ENCODE data around the gene THEM4.

THEM4 gene

DNA sequence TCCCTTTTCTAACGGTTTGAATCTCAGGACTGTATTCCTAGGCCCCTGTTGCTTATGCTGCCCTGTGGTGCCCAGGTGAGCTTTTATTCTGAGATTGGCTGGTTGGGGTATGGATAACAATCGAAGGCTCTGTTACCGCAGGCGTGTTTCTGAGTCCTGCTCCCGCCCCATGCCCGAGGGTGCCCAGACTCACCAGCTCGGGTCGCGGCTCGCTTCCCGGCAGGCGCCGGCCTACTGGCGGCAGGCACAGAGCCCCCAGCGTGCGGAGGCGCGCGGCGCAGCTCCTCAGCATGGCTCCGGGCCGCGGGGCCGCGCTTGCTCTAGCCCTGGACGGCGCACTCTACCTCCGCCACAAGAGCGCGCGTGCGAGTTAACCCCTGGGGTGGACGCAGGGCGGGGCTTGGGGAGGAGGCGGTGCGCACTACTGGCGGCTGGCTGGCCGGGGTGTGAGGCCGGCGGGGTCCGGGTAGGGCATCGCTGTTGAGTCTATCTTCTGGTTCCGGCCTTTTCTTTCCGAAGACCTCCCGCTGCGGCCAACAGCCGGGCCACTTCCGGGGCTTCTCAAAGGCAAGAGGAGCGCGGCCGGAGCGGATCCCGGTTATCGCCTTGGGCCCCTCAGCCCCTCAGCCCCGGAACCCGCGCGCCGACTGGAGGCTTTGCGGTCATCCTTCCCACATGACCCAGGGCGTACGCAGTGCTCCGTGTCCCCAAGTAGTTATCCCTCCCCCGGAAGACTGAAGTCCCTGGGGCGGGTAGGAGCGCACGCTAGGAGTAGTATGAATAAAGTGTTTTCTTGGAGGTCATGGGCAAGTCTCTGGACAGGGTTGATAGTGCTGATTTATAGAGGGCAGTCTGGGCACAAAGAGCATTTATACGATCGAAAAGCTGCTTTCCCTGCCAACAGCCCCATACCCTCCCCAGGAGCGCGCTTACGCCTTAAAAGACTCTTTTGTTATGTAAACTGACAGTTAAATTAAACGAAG, at the start of gene THEM4:
THEM4 (minus strand) TSS at position 345 of the 983 bp plus-strand sequence; CDS start at position 292, 53 bp downstream.
- peak; percentile 67 for DNase-seq

DNA sequence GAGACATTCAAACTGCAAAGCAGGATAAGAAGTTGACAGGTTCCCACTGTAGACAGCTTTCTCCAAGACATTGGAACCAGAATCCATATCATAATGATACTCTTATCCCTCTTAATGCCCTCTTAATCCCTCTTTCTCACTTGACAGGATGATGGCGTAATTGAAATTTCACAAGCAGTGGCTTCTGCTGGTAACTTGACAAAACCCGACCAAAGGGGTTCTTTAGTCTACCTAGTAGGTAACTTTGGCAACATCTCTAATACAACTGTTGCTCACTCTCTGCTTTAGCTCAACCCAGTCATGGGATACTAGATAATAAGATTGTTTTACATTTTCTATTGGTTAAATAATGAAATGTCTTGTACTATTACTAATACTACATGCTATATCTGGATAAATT, 49.6 kb upstream of the THEM4 start:
- DNase-seq: no peak

DNA sequence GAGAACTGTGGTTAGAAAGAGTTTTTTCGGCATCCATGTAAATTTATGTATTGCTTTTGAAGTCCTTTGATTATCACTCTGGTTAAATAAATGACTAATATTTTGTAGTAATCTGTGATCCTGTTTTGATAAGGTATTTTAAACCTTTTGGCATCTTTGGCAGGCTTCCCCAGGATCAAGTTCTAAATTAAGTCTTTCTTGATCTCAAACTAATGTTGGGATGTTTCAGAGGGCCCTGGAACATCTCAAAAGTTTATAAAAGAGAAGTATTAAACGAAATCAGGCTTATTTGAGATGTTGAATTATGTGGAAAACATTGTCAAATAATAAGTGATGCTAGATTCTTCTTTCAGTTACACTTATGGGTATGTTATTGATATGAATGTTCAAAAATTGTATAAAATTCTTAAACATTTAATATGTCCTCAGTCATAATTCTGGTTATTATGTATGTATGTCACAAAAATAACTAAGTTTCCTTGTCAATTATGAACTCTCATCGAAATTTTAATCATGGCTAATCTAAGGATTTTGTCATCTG, 47.7 kb upstream of the THEM4 start:
- no peak for DNase-seq

DNA sequence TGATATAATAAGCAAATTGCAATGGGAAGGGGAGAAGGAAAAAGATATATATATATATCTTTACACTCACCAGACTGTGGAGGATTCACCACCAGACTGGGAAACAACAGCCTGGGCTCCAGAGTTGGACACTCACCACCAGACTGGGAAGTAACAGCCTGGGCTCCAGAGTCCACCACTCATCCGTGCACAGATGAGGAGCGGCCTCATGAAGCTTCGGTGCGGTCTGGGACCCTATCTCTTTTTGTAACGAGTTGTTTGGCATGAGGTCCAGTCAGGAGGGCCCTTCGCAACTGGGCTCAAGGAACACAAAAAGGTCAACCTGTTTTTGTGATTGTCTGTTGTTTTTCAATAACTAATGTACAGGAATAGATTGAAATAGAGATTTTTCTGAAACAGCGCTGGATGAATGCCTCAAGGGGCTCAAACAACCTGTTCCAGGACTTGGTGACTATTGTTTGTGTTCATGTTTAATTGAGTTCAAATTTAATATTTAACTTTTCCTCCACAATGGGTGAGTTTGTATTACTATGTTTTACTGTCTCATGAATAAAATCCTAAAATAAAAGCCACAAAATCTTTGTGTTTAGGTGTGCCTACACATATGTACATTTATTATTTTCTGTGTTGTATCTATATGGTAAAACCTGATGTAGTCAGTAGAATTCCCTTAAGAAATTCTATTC, 44.2 kb upstream of the THEM4 start:
- DNase-seq: no peak

DNA sequence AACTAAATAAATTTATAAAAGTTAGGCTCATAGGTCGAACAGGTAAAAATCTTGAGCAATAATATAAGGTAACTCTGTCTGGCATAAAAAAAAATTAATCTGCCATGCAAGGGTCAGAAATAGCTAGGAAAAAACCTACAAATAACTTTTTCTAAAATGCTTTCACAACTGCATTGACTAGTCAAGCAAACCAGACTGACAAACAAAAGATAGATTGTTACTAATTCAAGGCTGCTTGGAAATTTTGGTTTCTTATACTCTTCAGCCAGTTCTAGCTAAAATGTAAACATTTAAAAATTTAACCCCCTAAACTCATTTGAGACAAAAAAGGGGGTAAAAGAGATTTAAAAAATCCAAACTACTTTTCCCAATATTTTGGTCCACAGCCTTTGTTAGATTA, 43.5 kb upstream of the THEM4 start:
- DNase-seq: no peak

DNA sequence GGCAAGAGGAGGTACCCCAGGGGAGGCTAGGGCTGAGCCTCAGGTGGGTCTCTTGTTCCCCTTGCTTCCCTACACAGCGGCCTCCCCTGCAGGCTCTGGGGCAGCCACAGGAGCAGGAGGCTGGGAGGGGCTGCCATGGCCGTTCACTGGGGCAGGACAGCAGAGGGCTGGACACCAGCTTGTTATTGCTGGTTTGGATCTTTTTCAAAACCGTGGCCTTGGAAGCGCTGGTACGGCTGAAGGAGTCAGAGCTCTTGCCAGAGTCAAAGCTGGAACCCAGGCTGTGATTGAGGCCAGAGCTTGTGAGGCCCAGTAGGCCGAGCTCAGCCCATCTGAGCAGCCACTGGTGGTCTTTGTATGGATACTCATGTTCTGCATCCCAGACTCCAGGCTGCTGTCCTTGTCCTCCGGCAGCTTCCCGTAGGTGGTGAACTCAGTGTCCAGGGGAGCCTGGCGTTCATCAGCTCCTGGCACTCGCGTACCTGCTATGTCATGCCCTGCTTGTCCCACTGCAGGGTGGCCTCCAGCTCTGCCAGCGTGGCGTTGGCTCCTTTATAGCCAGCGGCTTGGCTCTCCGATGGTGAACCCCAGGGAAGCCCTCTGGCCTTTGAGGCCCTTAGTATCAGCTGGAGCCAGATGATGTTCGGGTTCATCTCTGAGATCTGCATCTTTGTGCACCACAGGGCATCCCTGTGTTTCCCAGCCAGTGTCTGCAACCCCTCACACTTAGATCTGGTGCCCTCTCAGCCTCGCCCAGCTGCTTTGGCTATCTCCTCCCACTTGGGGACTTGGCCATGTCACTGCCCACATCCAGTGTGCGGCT, 40.3 kb upstream of the THEM4 start:
- no peak for DNase-seq

DNA sequence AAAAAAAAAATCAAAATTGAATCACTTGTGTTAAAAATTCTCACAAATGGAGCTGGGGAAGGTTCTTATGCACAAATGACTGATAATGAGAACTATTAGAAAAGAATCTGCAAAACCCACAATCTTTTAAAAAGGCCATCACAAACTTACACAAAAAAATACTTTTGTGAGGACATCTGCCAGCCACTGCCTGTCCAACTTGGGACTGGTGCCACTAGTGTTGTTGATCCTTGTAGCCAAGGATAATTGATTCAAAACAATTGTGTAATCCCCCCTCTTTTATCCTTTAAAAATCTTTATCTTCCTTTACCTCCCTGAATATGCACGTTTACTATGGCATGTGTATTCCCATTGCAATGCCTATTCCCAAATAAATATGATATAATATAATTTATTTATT, 39.2 kb upstream of the THEM4 start:
- DNase-seq: no peak

DNA sequence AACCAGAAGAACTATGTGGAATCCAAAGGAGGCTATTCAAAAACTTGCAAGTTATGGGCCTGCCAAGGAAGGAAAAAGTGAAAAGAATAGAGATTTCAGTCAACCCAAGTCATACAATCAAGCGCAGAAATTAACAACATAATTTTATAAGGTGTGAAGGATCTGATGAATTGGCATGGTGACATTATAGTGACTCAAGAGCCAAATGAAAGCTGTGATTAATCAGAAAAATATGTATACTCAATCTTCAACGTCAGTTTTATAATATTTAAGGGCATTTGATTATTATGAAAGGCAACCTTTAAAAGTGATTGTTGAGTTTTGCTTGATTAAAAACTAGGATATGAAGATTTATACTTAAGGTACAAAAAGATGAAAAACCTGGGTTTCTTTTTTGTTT, 37.8 kb upstream of the THEM4 start:
- no peak for DNase-seq

DNA sequence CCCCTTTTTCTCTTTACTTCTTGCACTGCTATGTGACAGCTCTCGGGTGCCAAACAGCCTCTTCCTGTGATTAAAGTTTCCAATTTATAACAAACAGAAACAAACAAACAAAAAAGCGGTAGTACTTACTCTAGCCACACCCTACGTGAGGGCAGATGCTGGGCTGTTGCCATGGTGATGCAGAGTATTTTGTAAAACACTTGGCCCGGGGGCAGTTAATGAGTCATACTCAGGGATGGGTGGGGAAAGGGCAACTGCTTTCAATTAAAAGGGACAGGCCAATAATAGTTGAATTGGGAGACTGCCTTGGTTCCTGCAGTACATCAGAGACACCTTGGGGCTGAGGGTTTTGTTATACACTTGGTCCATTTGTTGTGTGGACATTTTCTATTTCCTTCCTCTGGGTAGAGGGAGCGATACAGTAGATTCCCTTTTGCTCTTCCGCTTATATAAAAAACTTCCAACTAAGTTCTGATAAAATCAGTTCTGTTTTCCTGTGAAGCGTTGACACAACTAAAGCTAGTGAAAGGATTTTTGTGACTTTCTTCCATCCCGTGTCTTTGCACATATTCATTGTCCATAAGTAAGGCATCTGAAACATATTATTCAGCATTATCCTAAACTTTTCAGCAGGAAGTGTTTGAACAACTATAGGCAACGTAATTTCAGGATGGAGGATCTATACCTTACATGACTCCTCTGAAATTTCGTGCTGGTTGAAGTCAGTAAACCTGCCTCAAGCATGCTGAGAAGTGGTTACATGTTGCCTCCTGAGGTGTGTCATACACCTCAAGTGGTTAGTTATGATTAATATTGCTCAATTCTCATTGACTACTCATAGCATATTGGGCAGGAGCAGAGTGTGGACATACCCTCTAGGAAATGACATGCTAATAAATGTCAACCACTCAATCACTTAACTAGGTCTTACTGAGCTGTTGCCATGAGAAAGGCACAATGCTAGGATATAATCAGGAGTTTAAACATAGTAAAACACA, 36.7 kb upstream of the THEM4 start:
- no peak for DNase-seq

DNA sequence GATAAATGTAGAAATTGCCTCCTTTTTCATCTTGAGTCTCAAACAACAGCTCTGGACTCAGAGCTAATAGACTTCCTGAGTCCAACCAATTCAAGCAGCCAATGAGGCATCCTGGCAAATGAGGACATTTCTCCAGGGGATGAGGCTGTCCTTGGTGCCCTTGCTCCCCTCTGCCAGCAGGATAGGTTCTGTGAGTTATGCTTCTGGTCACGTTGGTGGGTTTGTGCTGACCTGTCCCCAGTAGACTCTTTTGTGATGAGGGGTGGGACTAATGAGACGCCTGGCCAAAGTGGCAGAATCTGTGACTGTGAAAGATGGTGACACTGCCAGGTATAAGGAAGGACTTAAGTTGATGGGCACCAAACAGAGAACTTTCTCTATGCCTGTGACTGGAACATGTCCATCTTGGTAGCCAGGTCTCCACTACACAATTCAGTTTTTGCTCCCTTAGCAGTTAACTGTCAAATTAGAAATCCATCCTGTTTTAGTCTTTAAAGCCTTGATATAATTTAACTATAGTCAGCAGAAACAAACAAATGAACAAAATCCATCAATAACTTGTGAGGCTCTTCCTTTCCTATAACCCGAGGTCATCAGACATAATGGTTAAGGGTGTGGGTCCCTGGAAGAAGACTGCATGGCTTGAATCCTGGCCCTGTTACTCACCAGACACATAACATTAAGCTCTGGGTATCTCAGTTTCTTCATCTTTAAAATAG, 35.7 kb upstream of the THEM4 start:
- DNase-seq: no peak

DNA sequence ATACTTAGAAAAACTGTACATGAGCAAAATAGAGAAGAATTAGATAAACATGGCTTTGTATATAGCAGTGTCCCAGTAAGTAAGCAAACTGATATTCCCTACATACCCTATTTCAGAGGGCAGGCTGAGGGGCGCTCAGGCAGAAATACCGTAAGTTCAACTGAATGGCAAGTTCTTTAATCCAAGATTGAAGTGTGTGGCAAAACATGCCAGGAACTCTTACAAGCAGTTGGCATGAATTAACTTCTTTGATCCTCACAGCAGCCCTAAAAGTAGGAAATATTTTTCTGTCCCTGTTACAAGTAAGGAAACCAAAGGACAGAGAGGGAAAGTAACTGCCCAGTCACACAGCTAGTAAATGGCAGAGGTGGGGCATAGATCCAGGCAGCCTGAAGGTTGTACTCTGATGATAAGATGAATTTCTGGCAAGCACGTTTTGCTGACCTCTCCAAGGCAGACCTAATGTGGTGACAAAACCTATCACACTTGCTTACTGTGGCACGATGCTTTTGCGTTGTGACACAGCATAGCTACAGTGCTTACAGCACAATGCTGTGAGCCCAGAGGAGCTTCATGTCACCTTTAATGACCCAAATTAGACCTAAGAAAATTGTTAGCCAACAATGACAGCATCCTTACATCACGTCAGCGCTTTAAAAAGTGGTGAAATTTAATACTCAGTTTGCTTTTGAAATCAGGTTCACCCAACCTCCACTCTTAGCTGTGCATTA, 35.0 kb upstream of the THEM4 start:
- no peak for DNase-seq

DNA sequence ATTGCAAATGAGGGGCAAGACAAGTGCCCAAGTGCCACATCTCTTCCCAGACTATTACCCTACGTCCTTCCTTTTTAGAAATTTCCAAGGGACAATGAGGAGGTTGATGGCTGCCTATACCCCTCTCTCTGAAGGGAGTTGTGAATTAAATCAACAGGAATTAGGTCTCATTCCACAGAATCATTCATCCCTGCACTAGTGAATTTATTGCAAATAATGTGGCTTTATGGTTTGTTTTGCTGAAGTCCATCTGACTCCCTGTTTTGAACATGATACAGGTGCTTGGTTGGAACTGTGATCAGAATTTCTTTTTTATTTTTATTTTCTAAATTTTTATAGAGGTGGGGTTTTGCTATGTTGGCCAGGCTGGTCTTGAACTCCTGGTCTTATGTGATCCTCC, 34.3 kb upstream of the THEM4 start:
- DNase-seq: no peak

DNA sequence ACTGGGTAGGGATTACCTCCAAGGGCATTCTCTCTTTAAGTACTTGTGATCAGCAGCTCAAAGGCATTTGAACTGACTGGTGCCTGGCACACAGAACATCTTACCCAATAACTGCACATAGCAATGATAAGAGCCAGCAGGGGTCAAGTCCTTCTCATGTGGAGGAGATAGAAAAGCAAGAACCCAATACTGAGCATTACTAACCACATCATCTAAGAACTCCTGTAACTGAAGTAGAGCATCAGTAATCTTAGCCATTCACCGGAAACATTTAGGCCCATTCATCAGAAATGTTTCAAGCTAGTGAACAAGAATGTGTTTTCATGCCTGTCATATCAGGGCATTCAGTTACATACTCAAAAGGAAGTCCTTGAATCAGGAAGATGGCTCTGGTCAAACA, 33.6 kb upstream of the THEM4 start:
- DNase-seq: no peak

DNA sequence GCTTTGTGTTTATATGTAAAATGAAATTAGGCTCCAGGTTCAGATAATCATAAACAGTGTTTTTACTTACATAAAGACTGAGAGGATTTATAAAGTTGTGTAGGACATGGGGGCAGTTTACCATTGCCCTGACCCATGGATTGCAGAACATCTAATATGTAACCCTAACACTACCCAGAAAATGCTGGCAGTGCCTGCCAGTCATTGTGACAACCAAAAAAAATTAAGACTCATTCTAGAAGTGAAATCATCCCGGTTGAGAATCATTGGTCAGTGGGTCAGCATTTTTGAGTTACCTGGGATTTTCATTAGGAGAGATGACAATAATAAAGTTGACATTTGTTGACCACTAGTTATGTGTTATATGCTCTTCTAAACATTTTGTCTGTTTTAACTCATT, 31.2 kb upstream of the THEM4 start:
- no peak for DNase-seq

DNA sequence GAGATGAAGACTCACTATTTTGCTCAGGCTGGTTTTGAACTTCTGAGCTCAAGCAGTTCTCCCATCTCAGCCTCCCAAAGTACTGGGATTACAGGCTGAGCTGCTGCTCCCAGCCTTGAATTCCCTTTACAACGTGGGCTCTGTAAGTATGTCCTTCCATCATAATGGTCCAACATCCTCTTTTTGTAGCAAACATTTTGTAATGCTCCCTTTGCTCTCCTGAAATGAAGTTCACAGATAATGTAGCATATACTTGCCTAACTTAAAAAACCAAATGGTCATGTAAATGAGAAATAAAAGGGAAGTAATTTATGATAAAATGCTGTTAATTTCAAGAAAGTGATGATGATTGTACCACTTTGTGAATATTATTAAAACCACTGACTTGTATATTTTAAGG, 30.5 kb upstream of the THEM4 start:
- DNase-seq: no peak

DNA sequence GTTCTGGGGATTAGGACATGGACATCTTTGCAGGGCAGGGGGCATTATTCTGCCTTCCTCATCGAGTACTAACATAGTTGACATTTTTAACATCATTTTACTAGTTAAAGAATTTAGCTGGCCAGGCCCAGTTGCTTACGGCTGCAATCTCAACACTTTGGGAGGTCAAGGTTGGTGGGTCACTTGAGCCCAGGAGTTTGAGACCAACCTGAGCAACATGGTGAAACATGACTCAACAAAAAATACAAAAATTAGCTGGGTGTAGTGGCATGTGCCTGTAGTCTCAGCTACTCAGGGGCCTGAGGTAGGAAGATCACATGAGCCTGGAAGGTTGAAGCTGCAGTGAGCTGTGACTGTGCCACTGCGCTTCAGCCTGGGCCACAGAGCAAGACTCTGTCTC, 29.8 kb upstream of the THEM4 start:
- no peak for DNase-seq

DNA sequence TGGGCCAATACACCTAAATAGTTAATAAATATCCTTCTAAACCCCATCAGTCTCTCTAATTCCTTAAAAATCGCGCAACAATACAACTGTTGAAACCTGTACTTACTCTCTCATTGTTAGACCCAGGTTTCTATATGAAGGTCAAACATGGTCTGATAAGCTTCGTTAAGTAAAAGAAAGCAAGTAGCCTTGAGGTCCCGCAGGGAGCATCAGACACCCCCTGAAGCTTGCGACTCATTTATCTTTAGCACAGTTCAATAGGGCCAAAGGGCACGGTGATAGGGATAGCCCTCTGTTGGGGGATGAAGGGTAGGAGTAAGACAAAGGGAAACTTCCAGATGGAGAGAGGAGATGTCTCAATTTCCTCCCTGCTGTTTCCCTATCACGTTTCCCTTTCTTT, 27.3 kb upstream of the THEM4 start:
- DNase-seq: no peak

DNA sequence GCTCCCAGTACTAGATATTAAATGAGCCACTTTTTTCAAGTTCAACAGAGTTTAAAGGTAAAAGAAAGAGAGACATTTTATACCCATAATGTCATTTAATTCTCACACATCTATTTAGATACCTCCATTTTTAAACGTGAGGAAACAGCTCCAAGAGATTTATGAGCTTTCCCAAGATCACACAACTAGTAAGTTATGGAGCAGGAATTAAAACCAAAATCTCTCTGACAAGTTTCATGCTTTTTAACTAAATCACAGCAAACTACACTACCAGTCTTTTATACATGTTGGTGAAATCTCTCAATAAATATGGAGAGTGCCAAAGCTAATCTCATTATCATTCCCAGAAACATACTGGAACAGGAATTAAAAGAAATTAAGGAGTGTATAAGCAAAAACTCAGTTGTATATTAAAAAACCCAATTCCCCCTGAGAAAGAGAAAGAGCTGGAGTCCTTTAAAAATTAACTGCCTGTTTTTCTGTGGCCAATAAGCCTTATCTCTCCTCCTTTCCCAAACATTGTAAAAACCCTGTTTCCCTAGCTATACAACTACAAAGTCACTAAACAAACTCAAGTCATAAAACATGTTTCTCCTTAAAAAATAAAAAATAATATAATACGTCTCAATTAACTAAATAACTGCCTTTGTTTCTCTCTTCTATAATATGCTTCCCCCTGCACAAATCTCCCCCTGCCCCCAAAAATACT, 26.7 kb upstream of the THEM4 start:
- no peak for DNase-seq

DNA sequence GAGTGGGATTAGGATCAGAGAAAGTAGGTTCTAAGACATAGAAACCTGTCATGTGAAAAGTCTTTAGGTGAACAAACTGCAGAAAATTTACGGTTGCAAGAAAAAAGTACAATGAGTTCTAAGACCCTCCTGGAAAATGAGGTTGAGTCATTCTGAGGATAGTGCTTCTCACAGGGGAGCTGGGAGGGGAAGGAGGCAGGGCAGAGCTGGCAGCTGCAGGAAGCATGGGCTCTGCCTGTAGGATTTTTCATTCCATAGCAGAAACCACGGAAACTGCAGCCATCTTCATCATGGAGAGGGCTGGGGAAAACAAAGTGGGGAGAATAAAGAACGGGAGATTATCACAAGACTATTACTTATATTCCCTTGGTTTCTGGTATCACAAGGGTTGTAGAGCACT, 25.8 kb upstream of the THEM4 start:
- no peak for DNase-seq

DNA sequence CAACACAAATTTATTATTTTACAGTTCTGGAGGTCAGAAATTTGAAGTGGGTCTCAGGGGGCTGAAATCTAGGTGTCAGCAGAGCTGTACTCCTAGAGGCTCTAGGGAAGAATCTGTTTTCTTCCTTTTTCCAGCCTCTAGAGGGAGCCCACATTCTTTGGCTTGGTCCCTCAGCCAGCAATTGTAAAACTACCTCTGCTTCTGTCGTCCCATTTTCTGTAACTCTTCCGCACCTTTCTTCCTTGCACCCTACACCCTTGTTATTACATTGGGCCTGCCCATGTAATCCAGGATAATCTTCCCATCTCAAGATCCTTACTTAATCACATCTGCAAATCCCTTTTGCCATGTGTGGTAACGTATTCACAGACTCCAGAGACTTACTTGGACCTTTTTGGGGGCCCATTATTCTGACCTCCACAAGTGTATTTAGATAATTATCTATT, 24.8 kb upstream of the THEM4 start:
- DNase-seq: peak; percentile 49

All from KG1 (cell line).